ENCODE results near the gene CELSR1. TPM values are rescaled to one million over a fixed set of nuclear protein-coding genes. Genes with fewer than 3 reads are reported as not detected.

Gene CELSR1
- total and polyA plus RNA-seq, 2 of the 13 experiments (the other 11 are each of a cell fraction or from before 2014, with no cell fraction given) = 0.78 to 1.8 TPM

DNA sequence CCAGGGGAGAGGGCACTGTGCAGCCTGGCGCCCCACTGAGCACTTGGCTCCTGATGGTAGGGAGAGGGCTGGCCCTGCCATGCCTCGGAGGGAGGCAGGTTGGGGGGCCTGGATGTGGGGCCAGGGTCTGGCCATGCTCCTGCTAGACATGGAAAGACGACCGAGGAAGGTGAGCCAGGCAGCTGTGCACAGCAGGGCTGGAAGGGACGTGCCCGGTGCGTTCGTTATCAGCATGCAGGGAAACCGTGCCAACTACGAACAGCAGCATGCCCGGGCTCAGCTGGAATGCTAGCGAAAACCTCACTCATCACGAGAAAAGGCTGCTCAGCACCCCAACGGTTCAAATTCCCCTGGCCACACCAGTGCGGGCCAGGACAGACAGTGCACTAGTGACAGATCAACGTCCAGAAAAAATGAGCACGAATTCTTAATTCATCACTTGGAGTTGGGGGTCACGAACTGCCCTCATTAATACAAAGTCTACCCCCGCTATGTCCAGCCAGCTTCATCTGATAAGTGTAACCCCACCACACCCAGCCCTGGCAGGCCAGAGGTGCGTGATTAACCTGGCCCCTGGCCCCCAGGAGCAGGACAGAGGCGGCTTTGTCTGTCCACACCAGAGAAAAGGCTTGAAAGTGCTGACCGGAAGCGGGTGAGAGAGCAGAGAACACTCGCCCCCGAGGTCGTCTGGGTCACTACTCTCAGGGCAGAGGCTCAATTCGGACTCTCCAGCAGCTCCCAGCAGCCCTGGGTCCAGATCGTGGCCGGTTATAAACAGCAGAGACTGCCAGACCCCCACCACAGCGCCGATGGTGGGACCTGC lies 84.2 kb downstream of the CELSR1 start (continued):
- TF ChIP-seq, protein P1, sequence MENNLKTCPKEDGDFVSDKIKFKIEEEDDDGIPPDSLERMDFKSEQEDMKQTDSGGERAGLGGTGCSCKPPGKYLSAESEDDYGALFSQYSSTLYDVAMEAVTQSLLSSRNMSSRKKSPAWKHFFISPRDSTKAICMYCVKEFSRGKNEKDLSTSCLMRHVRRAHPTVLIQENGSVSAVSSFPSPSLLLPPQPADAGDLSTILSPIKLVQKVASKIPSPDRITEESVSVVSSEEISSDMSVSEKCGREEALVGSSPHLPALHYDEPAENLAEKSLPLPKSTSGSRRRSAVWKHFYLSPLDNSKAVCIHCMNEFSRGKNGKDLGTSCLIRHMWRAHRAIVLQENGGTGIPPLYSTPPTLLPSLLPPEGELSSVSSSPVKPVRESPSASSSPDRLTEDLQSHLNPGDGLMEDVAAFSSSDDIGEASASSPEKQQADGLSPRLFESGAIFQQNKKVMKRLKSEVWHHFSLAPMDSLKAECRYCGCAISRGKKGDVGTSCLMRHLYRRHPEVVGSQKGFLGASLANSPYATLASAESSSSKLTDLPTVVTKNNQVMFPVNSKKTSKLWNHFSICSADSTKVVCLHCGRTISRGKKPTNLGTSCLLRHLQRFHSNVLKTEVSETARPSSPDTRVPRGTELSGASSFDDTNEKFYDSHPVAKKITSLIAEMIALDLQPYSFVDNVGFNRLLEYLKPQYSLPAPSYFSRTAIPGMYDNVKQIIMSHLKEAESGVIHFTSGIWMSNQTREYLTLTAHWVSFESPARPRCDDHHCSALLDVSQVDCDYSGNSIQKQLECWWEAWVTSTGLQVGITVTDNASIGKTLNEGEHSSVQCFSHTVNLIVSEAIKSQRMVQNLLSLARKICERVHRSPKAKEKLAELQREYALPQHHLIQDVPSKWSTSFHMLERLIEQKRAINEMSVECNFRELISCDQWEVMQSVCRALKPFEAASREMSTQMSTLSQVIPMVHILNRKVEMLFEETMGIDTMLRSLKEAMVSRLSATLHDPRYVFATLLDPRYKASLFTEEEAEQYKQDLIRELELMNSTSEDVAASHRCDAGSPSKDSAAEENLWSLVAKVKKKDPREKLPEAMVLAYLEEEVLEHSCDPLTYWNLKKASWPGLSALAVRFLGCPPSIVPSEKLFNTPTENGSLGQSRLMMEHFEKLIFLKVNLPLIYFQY (CRISPR knock-in tag; IDR thresholded peaks at IDR 0.05; ENCODE audit: borderline replicate concordance) = peak; percentile 86
- no peak for TF ChIP-seq MAF1 (CRISPR knock-in tag; IDR thresholded peaks at IDR 0.05; ENCODE audit: borderline replicate concordance)
- TF ChIP-seq XBP1 (CRISPR knock-in tag; IDR thresholded peaks at IDR 0.05) = no peak
- TF ChIP-seq ZNF570 (CRISPR knock-in tag; IDR thresholded peaks at IDR 0.05; ENCODE audit: borderline replicate concordance) = no peak; the same call in 1 of the 2 replicates
- TF ChIP-seq CBX1 (IDR thresholded peaks at IDR 0.05; ENCODE audit: low read depth) = no peak
- TF ChIP-seq HOXA5 (CRISPR knock-in tag; IDR thresholded peaks at IDR 0.05) = no peak
- no peak for TF ChIP-seq ZBTB1 (CRISPR knock-in tag; IDR thresholded peaks at IDR 0.05; ENCODE audit: borderline replicate concordance)
- TF ChIP-seq CC2D1A (CRISPR knock-in tag; IDR thresholded peaks at IDR 0.05) = no peak
- TF ChIP-seq ZNF879 (CRISPR knock-in tag; IDR thresholded peaks at IDR 0.05) = no peak
- TF ChIP-seq, protein P2, sequence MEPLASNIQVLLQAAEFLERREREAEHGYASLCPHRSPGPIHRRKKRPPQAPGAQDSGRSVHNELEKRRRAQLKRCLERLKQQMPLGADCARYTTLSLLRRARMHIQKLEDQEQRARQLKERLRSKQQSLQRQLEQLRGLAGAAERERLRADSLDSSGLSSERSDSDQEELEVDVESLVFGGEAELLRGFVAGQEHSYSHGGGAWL (CRISPR knock-in tag; IDR thresholded peaks at IDR 0.05) = no peak
- peak; percentile 7; the same call in 1 of the 3 replicates for TF ChIP-seq MXI1 (IDR thresholded peaks at IDR 0.05; ENCODE audit: borderline replicate concordance, low read depth, low read length)
- no peak for TF ChIP-seq JARID2 (CRISPR knock-in tag; IDR thresholded peaks at IDR 0.05; ENCODE audit: insufficient replicate concordance)
- TF ChIP-seq, protein P3, sequence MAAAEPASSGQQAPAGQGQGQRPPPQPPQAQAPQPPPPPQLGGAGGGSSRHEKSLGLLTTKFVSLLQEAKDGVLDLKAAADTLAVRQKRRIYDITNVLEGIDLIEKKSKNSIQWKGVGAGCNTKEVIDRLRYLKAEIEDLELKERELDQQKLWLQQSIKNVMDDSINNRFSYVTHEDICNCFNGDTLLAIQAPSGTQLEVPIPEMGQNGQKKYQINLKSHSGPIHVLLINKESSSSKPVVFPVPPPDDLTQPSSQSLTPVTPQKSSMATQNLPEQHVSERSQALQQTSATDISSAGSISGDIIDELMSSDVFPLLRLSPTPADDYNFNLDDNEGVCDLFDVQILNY (CRISPR knock-in tag; conservative IDR thresholded peaks at IDR 0.05) = 0 out of 2 replicates have a peak, but pooled peaks have one; percentile 14
- TF ChIP-seq, protein P4, sequence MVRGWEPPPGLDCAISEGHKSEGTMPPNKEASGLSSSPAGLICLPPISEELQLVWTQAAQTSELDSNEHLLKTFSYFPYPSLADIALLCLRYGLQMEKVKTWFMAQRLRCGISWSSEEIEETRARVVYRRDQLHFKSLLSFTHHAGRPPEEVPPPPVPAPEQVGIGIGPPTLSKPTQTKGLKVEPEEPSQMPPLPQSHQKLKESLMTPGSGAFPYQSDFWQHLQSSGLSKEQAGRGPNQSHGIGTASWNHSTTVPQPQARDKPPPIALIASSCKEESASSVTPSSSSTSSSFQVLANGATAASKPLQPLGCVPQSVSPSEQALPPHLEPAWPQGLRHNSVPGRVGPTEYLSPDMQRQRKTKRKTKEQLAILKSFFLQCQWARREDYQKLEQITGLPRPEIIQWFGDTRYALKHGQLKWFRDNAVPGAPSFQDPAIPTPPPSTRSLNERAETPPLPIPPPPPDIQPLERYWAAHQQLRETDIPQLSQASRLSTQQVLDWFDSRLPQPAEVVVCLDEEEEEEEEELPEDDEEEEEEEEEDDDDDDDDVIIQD (CRISPR knock-in tag; IDR thresholded peaks at IDR 0.05; ENCODE audit: low read depth) = no peak; the same call in 1 of the 2 replicates
- no peak for TF ChIP-seq ZNF616 (CRISPR knock-in tag; IDR thresholded peaks at IDR 0.05; ENCODE audit: low read depth)
- no peak for TF ChIP-seq KDM1A (CRISPR knock-in tag; IDR thresholded peaks at IDR 0.05)
- TF ChIP-seq SIX1 (CRISPR knock-in tag; IDR thresholded peaks at IDR 0.05; ENCODE audit: borderline replicate concordance) = no peak; the same call in 1 of the 2 replicates
- TF ChIP-seq NBN (conservative IDR thresholded peaks at IDR 0.05) = no peak
- TF ChIP-seq JUN (CRISPR knock-in tag; IDR thresholded peaks at IDR 0.05) = no peak
- TF ChIP-seq, protein P5, sequence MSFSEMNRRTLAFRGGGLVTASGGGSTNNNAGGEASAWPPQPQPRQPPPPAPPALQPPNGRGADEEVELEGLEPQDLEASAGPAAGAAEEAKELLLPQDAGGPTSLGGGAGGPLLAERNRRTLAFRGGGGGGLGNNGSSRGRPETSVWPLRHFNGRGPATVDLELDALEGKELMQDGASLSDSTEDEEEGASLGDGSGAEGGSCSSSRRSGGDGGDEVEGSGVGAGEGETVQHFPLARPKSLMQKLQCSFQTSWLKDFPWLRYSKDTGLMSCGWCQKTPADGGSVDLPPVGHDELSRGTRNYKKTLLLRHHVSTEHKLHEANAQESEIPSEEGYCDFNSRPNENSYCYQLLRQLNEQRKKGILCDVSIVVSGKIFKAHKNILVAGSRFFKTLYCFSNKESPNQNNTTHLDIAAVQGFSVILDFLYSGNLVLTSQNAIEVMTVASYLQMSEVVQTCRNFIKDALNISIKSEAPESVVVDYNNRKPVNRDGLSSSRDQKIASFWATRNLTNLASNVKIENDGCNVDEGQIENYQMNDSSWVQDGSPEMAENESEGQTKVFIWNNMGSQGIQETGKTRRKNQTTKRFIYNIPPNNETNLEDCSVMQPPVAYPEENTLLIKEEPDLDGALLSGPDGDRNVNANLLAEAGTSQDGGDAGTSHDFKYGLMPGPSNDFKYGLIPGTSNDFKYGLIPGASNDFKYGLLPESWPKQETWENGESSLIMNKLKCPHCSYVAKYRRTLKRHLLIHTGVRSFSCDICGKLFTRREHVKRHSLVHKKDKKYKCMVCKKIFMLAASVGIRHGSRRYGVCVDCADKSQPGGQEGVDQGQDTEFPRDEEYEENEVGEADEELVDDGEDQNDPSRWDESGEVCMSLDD (CRISPR knock-in tag; IDR thresholded peaks at IDR 0.05; ENCODE audit: borderline replicate concordance) = peak; percentile 57; the same call in 1 of the 2 replicates
- TF ChIP-seq ZNF782 (CRISPR knock-in tag; IDR thresholded peaks at IDR 0.05; ENCODE audit: borderline replicate concordance) = no peak
